GM21390 (cell line): ENCODE results near the gene WDR1.

Experiments
- ATAC-seq: cut with Tn5 transposase; IDR thresholded peaks from one replicate; pipeline ENCODE4 v1.9.1; 2021; ENCODE audit not compliant: unreplicated experiment

The WDR1 gene

DNA sequence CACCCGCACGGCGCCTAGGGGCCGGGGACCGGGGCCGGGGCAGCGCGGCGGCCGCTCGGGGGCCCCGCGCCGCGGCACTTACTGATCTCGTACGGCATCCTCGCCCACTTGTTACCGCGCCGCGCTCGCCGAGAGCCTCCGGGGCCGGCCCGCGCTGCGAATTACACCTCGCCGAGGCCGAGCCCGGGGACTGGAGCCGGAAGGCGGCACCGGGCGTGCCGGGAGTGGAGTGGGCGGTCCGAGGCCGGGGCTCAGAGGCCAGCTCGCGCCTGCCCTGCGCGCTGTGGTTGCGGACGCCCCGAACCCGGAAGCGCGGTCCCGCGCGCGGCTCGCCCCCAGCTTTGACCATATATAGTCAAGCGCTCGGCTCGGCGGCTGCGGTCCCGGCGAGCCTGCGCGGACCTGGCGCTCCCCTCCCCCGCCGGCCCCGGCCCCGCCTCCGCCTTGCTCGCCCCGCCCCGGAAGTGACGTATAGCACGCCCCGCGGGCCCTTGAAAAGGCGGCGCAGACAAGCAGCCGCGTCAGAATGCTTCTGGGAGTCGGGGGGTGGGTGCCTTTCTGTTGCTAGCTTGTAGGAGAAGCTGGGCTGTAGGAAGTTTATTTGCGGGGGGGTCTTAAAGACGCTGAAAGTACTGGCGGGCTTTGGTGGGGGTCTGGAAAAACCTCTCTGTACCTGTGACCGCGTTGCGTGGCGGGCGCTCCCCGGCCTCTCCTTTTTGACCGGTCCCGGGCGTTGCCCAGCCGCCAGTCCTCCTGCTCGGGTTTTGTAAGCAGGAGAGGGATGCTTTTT lies at the start of gene WDR1:
Gene WDR1, minus strand, starts transcription at position 231 of the 790 bp plus-strand sequence. Its CDS starts 133 bp downstream, at position 98.
- peak; percentile 83 for ATAC-seq

GRCh38 chr4:10164877-10165283 lies 48.3 kb upstream of the WDR1 start:
- no peak for ATAC-seq

DNA sequence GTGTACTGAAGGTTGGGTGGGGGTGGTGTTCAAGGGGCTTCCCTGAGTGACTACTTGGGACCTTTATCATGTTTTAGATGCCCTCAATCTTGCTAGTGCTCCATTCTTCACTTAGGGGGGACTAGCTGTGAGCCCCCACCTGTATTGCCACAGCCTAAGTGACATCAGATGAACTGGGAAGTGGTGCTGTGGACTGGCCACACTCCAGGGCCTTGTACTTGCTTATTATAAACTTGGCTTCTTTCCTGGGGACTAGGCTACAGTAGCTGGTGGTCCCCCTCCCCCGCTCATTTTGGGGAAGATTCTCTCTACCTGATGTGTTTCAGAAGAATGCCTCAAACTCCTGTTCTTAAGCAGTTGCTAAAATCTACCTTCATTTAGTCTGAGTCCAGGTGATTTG lies 46.7 kb upstream of the WDR1 start:
- ATAC-seq: no peak

DNA sequence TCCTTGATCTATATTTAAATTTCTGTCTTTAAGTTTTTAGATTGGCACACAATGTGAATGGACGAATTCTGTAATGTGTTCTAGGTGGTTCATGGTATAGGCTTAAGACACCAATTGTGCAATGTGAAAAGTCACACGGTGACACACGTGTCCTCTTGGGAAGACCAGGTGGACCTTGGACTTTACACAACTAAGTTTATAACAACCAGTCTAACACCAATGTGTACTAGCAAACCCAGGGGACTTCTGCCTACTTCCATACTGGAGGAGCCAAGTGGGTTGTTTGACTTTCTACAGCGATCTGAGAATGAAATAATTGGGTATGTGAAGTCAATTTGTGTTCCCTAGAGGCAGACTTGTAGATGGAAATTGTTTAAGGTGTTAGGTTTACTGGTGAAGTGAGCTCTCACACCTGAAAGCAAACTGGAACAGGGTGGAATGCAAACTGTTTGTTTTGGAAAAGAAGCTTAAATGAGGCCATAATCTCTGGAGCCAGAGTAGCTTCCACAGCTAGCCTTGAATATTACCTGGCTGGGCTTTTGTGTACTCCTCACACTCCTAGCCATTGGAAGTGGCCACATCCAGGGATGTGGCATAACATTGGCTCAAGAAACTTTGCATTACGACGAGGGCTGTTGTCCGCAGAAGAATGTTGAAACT lies 45.9 kb upstream of the WDR1 start:
- no peak for ATAC-seq

DNA sequence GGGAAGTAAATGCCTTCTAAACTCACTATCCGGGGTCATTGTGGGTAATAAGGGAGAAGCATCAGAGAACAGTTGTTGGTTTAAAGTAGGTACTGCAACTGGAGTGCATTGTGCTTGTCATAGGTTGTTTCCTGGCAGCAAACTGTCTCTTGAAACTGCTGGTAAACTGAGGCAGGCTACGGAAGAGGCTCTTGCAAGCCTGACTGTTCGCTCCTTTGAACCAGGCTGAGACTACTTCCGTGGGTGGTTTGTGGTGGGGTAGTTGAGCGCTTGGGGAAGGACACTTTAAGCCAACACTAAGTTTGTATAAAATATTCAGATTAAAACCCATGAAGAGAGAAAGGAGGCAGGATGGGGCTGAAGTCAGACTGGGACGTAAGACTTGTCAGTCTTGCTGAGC lies 45.2 kb upstream of the WDR1 start:
- ATAC-seq: no peak

- ATAC-seq: no peak
Measured at GRCh38 chr4:10161146-10161545, 44.5 kb upstream of the WDR1 start.

DNA sequence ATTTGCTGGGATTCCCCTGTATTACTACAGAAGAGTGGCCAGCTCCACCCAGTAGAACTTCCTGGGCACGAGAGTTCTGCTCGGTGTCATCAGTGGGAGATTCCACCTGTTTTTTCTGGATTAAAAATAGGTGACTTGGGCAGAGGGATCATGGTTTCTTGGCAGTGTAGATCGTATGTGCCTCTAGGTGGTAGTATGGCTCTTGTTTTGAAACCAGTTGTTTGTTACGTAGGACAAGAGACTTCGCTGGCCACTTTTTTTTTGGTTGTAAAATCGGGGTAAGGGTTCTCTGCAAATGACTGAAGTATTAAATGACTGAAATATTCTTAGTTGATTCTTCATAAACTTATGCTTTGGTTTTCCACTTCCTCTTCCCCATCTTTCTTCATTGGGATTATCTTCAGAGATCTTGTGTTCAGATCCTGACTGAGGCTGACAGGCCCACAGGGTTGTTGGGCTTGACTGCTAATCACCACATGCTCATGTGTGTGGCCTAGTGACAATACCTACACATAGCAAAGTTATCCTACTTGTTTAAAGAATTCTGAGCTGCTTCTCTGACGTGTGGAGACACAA lies 43.8 kb upstream of the WDR1 start:
- ATAC-seq: no peak

DNA sequence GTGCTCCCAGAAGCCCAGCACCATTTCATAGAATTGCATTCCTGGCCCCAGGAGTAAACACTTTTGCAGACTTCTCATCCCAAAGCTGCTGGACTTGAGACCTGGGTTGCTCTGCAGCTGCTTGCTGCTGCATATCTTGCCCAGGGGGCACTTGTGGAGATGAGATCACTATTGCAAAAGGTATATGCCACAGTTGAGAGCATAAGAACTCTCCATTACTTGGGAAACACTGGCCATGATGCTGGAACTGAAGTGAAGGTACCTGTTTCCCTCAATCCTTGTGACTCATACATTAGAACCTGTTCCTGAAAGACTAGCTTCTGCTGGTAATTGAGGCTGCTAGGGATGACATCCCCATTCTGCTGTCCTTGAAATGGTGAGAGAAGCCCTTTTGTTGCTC lies 43.1 kb upstream of the WDR1 start:
- no peak for ATAC-seq

DNA sequence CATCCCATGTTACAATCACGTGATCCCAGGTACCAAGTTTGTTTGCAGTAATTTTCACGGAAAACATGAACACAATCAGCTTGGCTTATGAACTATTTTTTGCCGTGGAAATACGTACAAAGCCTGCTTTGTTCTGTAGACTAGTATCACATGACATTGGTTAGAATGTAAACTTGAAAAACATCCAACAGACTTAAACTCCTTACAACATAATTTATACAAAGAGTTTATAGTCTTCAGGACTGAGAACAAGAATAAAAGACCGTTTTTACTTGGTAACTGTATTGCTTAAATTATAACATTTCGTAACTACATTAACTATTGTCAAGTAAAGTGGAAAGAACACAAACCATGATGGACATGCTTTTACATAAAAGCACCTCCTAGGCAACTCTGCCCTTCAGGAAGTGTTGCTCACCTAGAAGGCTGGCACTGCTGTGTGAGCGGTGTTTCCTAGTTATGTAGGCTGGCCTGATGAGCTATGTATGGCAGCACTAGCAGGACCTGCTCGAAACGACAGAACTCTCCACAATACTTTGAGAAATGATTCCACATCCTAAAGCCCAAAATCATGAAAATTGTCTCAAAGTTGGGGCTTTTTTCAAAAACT lies 41.8 kb upstream of the WDR1 start:
- ATAC-seq: no peak

- ATAC-seq: peak; percentile 66
Measured at GRCh38 chr4:10157478-10158332, 41.1 kb upstream of the WDR1 start.

GRCh38 chr4:10154241-10154640 lies 37.6 kb upstream of the WDR1 start:
- no peak for ATAC-seq

- ATAC-seq: no peak
Measured at GRCh38 chr4:10153161-10153560, 36.6 kb upstream of the WDR1 start.

DNA sequence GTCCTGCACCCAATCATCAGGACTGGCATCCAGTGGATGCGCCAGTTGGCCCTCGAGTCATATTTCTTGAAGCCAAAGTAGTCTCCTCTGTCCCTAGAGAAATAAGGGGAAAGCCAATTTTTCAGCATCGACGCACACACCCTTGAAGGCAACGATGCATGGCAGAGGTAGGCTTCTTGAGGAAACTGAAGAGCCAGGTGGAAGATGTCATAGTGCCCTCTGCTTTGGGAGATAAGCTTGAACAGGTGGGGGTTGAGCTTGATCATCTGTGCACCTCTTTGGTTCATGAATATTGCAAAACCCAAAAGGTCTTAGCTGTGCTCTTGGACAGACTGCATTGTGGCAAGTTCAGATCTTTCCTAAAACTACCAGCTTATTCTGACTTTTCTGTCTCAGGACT lies 34.6 kb upstream of the WDR1 start:
- peak; percentile 71 for ATAC-seq

- ATAC-seq: no peak
Measured at GRCh38 chr4:10144966-10145365, 28.4 kb upstream of the WDR1 start.

GRCh38 chr4:10144479-10144878 lies 27.9 kb upstream of the WDR1 start:
- no peak for ATAC-seq

- ATAC-seq: no peak
Measured at GRCh38 chr4:10143171-10143570, 26.6 kb upstream of the WDR1 start.

- ATAC-seq: no peak
Measured at GRCh38 chr4:10140866-10141759, 24.5 kb upstream of the WDR1 start.

DNA sequence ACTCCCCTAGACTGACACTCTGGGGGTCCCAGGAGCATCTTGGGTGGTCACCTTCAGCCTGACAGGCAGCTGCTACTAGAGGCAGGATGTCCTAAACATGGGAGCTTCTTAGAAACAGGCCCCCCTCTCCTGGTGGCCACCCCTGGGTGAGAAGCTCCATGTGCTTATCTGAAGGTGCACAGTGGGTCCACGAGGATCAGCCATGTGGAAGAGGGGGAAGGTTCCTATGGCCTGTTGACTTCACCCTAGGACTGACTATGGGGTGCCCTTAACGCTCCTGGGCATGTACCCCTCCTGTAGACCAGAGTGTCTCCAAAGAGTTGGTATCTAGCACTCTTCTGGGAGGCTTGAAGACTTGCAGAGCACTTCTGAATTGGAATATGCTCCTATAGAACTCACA lies 22.9 kb upstream of the WDR1 start:
- ATAC-seq: no peak

DNA sequence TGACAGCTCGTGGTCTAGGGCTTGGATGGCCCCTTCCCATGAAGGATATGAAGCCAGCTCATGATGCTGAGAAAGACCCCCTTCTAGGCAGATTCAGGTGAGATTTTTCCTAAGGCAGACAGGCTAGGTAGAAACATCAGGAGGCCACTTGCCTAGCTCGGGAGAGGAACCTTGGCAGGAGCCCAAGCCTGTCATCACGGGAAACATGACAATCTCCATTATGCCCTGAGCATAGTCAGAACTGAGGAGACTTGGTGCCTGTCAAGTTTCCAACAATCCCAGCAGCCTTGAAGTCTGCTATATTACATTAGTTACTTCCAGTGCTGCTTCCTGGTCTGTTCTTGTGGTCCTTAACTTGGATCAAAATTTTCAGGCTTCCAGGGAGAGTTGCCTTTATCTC lies 18.7 kb upstream of the WDR1 start:
- ATAC-seq: no peak

DNA sequence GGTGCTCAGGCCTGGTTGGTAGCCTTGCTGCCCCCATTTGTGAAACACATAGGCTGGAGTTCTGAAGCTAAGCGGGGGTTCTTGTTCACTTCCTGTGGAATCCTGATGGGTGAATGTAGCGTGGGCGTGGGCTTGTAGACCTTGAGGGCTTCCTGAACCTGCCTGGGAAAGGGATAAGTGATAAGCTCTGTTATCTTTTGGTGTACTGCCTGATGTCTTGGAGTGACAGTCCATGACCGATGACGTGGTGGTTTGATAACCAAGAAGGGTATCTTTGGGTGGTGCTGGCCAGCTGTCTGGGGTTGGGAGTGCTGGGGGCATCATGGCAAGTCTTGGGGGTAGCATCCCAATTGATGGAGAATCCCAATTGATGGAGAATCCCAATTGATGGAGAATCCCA lies 17.5 kb upstream of the WDR1 start:
- ATAC-seq: no peak
